Measurements from ENCODE around the gene IDH1.
"Not testable (repeated sequence)": the region's sequence is repeated elsewhere in the genome, so short reads cannot be mapped to it uniquely, and the experiment has no call there.

The IDH1 gene

DNA sequence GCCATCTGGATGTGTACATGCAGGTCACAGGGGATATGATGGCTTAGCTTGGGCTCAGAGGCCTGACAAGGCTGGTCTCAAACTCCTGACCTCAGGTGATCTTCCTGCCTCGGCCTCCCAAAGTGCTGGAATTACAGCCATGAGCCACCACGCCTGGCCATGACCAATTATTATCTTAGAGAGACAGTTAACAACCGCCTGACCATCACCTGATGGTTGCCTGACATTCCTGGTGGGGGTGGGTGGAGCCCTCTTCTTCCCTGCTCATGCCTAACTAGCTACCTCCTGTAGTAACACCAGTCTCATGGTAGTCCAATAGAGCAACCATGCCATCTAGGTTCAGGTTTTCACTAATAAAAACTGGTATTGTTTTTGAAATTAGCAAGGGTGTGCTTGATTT lies 33.0 kb downstream of the IDH1 start:
- not testable (repeated sequence) for DNase-seq (ENCODE audit: low spot score)

DNA sequence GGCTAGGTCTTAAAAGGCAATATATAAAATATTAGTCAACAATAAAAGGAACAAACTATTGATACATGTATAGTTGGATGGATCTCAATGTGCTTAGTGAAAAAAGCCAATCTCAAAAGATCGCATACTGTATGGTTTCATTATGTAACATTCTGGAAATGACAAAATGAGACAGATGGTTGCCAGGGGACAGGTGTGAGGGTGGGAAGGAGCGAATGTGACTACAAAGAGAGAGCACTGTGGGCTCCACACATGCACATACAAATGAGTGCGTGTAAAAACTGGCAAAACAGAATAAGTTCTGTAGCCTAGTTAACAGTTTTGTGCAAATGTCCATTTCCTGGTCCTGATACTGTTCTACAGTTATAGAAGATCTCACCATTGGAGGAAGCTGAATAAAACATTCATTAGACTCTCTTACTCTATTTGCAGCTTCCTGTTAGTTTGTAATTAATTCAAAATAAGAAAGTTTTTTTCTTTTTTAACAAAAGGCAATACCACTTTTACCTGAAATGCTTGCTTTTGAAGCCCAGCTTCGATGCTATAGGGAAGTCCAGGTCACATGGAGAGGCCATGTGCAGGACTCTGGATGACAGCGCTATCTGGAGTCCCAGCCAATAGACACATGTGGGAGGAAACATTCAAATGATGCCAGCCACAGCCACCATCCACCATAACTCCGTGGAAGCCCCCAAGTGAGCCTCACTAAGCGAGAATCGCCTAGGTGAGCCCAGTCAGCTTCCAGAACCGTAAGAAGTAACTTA lies 44.0 kb downstream of the IDH1 start:
- no peak for DNase-seq (ENCODE audit: low spot score)

DNA sequence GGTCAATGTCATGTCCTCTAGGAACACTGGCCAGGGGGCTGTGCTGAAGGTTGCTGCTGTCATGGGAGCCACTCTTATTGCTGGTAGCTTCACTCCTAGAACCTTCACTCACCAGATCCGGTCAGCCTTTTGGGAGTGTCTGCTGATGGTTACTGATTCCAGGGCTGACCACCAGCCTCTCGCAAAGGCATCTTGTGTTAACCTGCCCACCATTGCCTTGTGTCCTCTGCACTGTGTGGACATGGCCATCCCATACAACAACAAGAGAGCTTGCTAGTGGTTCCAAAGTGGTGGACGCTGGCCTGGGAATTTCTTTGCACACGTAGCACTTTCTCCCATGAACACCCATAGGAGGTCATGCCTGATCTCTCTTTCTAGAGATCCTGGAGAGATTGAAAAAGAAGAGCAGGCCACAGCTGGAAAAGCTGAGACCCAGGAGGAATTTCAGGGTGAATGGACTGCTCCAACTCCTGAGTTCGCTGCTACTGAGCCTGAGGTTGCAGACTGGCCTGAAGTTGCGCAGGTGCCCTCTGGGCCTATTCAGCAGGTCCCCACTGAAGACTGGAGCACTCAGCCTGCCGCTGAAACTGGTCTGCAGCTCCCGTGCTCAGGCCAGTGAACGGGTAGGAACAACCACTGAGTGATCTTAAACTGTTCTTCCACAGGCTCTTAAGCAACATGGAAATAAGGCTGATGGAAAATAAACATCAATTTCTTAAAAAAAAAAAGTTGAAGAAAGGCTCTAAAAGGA lies 46.4 kb downstream of the IDH1 start:
- DNase-seq (ENCODE audit: low spot score), result no peak

- no peak for DNase-seq (ENCODE audit: low spot score)
Observed at GRCh38 chr2:208207769-208208168, 47.1 kb downstream of the IDH1 start.

- no peak for DNase-seq (ENCODE audit: low spot score)
Observed at GRCh38 chr2:208204166-208204565, 50.7 kb downstream of the IDH1 start.

- no peak for DNase-seq (ENCODE audit: low spot score)
Observed at GRCh38 chr2:208195531-208195930, 59.3 kb downstream of the IDH1 start.

DNA sequence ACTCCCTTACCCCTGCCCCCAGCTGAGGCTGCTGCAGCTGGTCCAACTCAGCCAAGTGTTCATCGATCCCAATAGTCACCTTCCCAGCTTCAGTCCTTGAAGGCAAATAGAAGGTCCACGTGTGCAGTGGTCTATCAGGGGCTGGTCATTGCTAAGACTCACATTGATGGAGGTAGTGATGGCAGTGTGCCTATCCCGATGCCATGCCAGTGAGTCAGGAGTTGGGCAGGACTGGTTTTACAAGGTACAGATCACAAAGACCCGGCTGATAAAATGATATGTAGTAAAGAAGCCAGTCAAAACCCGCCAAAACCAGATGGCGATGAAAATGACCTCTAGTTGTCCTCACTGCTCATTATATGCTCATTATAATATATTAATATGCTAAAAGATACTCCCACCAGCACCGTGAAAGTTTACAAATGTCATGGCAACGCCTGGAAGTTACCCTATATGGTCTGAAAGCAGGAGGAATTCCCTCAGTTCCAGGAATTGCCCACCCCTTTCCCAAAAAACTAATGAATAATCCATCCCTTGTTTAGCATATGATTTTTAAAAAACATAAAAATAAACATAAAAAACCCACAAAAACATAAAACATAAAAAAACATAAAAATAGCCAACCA lies 62.1 kb downstream of the IDH1 start:
- no peak for DNase-seq (ENCODE audit: low spot score)

- no peak for DNase-seq (ENCODE audit: low spot score)
Observed at GRCh38 chr2:208189810-208190503, 64.9 kb downstream of the IDH1 start, which contains the start of gene C2orf80. Gene C2orf80 (minus strand): TSS chr2:208190030. CDS start chr2:208186986, 3,044 bp downstream.

DNA sequence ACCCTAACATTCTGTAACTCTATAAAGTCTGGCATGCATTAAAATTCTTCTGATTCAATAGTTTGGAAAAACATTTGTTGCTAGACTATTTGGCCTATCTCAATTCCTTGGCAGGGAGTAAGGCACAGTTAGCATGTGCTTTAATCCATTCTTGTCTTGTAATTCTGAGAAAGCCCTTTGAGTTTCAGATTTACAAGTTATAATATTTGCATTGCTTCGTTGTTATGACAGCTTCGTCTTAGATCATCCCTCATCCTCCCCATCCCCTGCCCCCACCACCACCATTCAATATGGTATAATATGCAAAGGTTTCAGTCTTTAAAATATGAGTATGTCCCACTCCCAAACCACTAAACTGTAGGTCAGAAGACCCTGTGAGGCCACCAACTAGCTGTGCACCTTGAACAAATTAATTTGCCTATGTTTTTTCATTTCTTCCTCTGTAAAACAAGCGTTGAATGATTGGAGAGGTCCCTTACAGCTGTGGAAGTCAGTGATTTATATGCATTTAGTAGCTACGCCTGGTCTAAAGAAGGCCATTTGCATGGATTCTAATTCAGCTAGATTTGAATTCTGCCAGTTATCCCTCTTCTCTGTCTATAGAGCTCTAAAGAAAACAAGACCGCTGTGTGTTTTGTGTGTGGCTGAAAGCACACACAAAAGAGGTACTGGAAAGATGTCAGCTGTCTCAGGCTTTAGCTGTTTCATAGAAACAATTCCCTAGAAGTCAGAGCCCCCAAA lies 65.6 kb downstream of the IDH1 start:
- DNase-seq (ENCODE audit: low spot score), result no peak

- no peak for DNase-seq (ENCODE audit: low spot score)
Observed at GRCh38 chr2:208186893-208187292, 68.0 kb downstream of the IDH1 start.

- no peak for DNase-seq (ENCODE audit: low spot score)
Observed at GRCh38 chr2:208186465-208186864, 68.4 kb downstream of the IDH1 start.

Data from hematopoietic multipotent progenitor cell treated with erythropoietin and hydrocortisone succinate and interleukin-3 and kit ligand, for 15 days (in vitro differentiated cells).